Retina (tissue), 1 donor: Measurements from ENCODE around the gene NLE1.
"Not testable (repeated sequence)": the region's sequence is repeated elsewhere in the genome, so short reads cannot be mapped to it uniquely, and the experiment has no call there.

Experiments
- DNase-seq: peaks from one replicate; pipeline ENCODE4 v3.0.0-alpha.2; 2016

NLE1 gene

DNA sequence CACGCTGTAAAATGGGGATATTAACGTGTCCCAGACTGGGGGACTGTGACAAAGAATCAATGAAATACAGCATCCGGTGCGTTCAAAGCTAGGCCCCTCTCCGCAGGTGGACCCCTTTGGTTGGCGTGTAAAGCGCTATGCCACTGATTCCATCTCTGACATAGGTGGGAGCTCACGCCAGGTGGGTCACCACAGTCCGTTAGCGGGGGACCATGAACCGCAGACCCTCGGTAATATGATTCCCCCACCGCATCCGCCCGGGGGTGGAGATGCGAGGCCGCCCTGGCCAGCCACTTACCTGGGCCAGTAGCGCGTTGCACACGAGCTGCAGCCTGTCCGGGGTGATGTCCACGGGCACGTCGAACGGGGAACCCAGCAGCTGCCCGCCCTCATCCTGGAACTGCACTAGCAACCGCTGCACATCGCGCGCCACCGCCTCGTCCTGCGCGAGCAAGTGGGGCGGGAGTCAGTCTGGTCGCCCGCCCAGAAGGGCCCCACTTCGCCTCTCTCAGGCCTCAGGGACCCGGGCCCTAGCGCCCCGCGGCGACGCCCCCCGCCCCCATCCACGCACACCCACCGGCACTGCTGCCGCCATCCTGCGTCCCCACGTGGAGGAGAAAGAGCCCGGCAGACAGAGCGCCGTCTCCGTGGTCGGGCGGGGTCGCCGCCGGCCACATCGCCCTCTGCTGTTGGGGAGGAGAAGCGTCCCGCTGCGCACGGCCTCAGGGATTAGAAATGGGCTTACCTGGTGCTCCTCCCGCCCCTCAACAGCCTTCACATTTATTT is at the start of gene NLE1:
Gene NLE1 (minus strand): TSS at position 623 of the 786 bp plus-strand sequence. CDS start 28 bp downstream, at position 595.
- peak; percentile 92 for DNase-seq

DNA sequence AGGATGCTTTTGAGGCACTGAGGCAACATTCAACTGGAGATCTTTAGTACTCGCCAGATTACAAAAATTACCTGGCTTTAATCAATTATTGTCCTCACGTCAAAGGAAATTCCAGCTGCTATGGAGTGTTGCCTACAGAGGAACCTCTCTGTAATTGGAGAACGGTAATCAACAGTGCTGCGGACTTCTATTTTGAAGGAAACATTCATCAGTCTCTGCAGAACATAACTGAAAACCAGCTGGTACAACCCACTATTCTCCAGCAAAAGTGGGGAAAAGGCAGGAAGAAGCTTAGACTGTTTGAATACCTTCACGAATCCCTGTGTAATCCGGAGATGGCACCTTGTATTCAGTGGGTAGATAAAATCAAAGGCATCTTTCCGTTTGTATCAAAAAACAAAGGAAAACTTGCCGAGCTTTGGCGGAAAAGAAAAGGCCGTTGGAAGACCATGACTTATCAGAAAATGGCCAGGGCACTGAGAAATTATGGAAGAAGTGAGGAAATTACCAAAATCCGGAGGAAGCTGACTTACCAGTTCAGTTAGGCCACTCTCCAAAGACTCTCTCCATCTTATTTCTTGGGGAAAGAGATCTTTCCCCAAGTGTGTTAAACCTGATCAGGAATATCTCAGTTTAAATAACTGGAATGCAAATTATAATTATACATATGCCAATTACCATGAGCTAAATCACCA is 49.0 kb upstream of the NLE1 start:
- no peak for DNase-seq

DNA sequence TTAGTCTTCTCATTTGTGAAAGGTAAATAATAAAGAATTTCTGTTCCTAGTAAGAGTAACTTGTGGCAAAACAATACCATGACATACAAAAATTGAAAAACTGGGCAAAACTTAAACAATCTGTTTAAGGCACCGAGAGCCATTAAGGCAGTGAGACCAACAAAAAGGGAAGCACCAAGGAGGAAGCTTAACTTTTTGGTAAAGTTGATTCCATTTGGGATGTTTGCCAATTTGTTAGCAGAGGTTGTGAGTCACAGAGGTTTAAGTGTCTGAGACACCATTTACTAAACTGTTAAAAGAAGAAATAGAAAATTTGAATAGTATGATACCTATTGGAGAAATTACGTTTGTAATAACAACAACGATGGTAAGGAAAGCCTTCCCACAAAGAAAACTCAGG is 47.2 kb upstream of the NLE1 start:
- no peak for DNase-seq

DNA sequence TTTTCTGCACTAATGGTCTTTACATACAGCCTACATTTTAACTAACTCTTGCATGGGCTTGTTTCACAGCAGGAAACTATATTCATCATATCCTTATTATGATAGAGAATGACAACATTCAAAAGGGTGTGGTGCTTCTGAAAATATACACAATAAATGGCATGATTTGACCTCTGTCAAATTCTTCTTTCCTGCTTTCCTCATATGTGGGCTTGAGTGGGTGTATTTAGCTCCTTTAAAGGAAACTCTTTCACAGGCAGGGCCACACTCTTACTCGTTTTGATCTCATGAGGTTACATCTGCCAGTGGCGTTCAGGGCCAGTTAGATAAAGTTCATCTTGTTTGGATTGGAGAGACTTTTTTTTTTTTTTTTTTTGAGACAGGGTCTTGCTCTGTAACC is 46.0 kb upstream of the NLE1 start:
- no peak for DNase-seq

GRCh38 chr17:35187481-35187880 is 45.4 kb upstream of the NLE1 start:
- no peak for DNase-seq

- DNase-seq, result no peak
Observed at GRCh38 chr17:35185849-35186248, 43.7 kb upstream of the NLE1 start.

- DNase-seq, result no peak
Observed at GRCh38 chr17:35184274-35184673, 42.2 kb upstream of the NLE1 start.

- no peak for DNase-seq
Observed at GRCh38 chr17:35183332-35183731, 41.2 kb upstream of the NLE1 start.

DNA sequence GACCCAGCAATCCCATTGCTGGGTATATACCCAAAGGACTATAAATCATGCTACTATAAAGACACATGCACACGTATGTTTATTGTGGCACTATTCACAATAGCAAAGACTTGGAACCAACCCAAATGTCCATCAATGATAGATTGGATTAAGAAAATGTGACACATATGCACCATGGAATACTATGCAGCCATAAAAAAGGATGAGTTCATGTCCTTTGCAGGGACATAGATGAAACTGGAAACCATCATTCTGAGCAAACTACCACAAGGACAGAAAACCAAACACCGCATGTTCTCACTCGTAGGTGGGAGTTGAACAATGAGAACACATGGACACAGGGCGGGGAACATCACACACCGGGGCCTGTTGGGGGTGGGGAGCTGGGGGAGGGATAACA is 37.3 kb upstream of the NLE1 start:
- not testable (repeated sequence) for DNase-seq

GRCh38 chr17:35176897-35177296 is 34.8 kb upstream of the NLE1 start:
- no peak for DNase-seq

GRCh38 chr17:35175638-35176415 is 33.7 kb upstream of the NLE1 start:
- no peak for DNase-seq

- DNase-seq, result no peak
Observed at GRCh38 chr17:35174835-35175334, 32.8 kb upstream of the NLE1 start.

- not testable (repeated sequence) for DNase-seq
Observed at GRCh38 chr17:35172321-35172720, 30.2 kb upstream of the NLE1 start.

- DNase-seq, result no peak
Observed at GRCh38 chr17:35171834-35172233, 29.7 kb upstream of the NLE1 start.

DNA sequence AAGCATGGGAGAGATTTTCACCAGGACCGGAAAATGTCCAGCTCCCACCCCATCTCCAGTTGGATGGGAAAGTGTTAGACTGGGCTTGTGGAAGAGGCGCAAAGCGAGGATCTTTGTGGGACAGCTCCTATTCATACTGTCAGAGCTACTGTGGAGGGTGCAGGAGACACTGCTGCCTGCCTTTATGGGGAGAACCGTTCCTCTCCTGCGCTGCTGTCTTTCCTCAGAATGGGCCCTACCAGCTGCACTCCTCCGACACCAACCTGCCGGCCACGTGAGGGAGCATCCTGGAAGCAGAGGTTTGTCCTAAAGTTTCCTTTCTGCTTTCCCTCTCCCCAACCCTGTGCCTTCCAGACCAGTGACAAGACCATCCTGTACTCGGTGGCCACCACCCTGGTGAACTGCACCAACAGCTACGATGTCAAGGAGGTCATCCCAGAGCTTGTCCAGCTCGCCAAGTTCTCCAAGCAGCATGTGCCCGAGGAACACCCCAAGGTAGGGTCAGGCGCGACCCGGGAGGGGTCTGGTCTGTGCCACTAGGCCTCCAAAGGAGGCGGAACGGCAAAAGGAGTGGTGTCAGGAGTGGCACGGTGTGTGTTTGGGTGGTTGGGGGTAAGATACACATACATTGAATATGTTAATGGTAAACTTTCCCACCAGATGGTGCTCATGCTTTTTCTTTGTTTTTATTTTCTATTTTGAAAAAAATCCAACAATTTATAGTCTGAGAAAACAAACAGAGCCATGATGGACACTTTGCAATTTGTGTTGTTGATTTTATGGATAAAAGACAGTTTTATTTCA is 29.1 kb upstream of the NLE1 start:
- DNase-seq, result peak; percentile 30

GRCh38 chr17:35169835-35170363 is 27.8 kb upstream of the NLE1 start:
- no peak for DNase-seq

DNA sequence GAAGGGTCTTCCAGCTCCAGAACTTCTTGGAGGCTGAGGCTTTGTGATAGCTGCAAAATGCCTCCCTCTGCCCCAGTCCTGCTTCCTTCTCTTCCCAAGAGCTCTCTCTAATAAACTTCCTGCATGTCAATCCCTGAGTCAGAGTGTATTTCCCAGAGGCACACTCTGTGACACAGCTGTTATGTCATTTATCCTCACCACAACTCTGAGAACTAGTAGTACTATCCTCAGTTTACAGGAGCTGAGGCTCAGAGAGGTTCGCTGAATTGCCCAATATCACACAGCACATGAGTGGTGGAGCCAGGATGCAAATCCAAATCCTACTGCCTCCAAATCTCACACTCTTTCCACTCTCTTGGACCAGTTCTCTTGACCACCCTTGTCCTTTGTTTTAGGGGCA is 25.6 kb upstream of the NLE1 start:
- DNase-seq, result no peak

DNA sequence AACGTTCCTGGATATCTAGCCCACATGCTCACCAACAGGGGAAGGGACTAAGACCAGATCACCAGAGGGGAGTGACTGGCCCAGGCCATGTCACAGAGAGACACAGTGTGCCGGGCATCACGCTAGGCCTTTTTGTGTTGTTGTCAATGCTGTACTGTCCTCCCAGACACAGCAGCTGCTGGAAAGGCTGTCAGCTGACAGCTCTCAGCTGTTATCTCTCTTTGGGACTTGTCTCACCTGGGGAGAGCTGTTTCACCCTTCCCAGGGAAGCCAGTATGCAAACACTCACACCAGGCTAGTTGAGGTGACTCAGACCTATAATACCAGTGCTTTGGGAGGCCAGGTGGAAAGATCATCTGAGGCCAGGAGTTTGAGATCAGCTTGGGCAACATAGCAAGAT is 24.9 kb upstream of the NLE1 start:
- no peak for DNase-seq

DNA sequence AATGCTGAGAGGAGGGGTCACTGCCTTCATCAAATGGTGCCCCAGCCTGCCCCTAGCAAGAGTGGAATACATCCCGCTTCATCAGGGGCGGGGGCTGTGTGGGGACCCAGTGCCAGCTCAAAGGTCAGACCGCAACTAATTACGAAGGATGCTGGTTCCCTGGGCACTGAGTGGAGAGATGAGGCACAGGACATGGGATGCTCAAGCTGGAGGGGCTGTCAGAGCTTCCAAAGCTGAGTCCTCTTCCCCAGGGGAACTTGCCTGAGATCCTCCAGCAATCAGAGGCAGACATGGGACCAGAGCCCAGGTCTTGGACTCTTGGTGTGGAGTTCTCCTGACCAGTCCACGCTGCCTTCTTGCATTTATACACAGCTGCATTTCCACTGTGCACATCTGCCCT is 24.4 kb upstream of the NLE1 start:
- no peak for DNase-seq

DNA sequence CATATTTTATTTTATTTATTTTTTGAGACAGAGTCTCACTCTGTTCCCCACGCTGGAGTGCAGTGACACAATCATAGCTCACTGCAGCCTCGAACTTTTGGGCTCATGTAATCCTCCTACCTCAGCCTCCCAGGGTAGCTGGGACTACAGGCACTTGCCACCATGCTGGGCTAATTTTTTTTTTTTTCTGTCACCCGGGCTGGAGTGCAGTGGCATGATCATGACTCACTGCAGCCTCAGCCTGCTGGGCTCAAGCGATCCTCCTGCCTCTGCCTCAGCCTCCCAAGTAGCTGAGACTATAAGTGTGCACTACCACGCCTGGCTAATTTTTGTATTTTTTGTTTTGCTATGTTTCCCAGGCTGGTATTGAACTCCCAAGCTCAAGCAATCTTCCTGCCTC is 22.6 kb upstream of the NLE1 start:
- DNase-seq, result no peak

- no peak for DNase-seq
Observed at GRCh38 chr17:35163886-35164285, 21.8 kb upstream of the NLE1 start.

DNA sequence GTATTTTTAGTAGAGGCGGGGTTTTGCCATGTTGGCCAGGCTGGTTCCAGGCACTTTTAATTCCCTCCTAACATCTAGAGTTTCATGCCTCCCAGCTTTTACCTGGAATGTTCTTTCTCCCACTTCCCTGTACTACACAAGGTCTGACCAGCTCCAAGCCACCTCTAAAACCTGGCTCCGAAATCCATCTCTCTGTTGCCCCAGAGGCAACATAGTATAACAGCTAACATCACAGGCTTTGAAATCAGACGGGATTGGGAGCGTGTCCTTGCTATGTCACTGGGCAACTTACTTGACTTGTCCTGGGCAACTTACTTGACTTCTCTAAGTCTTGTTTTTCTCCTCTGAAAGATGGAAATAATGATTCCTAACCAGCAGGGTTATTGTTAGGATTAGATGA is 20.7 kb upstream of the NLE1 start:
- DNase-seq, result no peak
